Fibroblast of lung (primary cell): ENCODE results near the gene INPP4A. TPM values are rescaled to one million over a fixed set of nuclear protein-coding genes. Genes with fewer than 3 reads are reported as not detected.

Experiments used
- DNase-seq, 2 donors: peaks; one replicate each; pipeline versions ENCODE4 v3.0.0 to v3.0.0-alpha.2; 2010; ENCODE audit warnings: low read depth in 2 of 2
- H2AFZ ChIP-seq: 2 replicates; pipeline ENCODE4 v1.5.1; 2012; ENCODE audit warnings: low read length, control low read depth, inconsistent platforms
- H3K27ac ChIP-seq: 2 replicates; pipeline ENCODE4 v1.5.1; 2011; ENCODE audit warnings: low read length, control low read depth; ENCODE audit not compliant: insufficient read depth
- H3K27me3 ChIP-seq: 2 replicates; pipeline ENCODE4 v1.5.1; 2011; ENCODE audit warnings: mild to moderate bottlenecking, low read length; ENCODE audit not compliant: control insufficient read depth, insufficient read depth
- H3K36me3 ChIP-seq: 2 replicates; pipeline ENCODE4 v1.5.1; 2011; ENCODE audit warnings: low read length; ENCODE audit not compliant: control insufficient read depth, insufficient read depth
- H3K4me1 ChIP-seq: 2 replicates; pipeline ENCODE4 v1.5.1; 2011; ENCODE audit warnings: low read length; ENCODE audit not compliant: control insufficient read depth, insufficient read depth; ENCODE audit errors: extremely low read depth
- H3K4me2 ChIP-seq: 2 replicates; pipeline ENCODE4 v1.5.1; 2011; ENCODE audit warnings: low read length, control low read depth; ENCODE audit not compliant: insufficient read depth; ENCODE audit errors: extremely low read depth
- H3K4me3 ChIP-seq, 4 experiments: fragments of 200-600 bp in 1 of 4; sonication (generic) in 1 of 4; replicated peaks in 1 of 4; 2 replicates each; pipeline ENCODE4 v1.5.1; 2011 to 2016; ENCODE audit warnings: low read length in 4 of 4, low read depth in 3 of 4, mild to moderate bottlenecking in 3 of 4, control low read depth in 2 of 4, inconsistent platforms in 1 of 4, mixed read lengths in 1 of 4; ENCODE audit not compliant: insufficient read depth in 1 of 4; ENCODE audit errors: control extremely low read depth in 1 of 4
- H3K79me2 ChIP-seq: 2 replicates; pipeline ENCODE4 v1.5.1; 2012; ENCODE audit warnings: mild to moderate bottlenecking, low read length, inconsistent platforms; ENCODE audit not compliant: control insufficient read depth, insufficient read depth
- H3K9ac ChIP-seq: 2 replicates; pipeline ENCODE4 v1.5.1; 2011; ENCODE audit warnings: mild to moderate bottlenecking, low read length, control low read depth; ENCODE audit not compliant: insufficient read depth
- H3K9me3 ChIP-seq: 2 replicates; pipeline ENCODE4 v1.5.1; 2012; ENCODE audit warnings: low read depth, low read length; ENCODE audit not compliant: control insufficient read depth, insufficient read depth
- H4K20me1 ChIP-seq: 2 replicates; pipeline ENCODE4 v1.5.1; 2011; ENCODE audit warnings: low read length; ENCODE audit not compliant: control insufficient read depth, insufficient read depth; ENCODE audit errors: extremely low read depth
- CTCF ChIP-seq, 2 donors: IDR thresholded peaks in 1 of 2; conservative IDR thresholded peaks in 1 of 2; 1 replicate in 1 of 2; 2 replicates in 1 of 2; pipeline ENCODE4 v1.5.1; 2011 to 2012; ENCODE audit warnings: low read length in 2 of 2, control low read depth in 1 of 2, inconsistent platforms in 1 of 2, low read depth in 1 of 2, mild to moderate bottlenecking in 1 of 2
- EZH2 ChIP-seq: IDR thresholded peaks from 2 replicates; pipeline ENCODE4 v1.5.1; 2012; ENCODE audit warnings: low read length, control low read depth, mild to moderate bottlenecking; ENCODE audit errors: missing control alignments
- polyA plus RNA-seq, 2 donors: library from polyadenylated mRNA; depleted of rRNA in 1 of 2; stranded (reverse) in 1 of 2; unstranded in 1 of 2; fragments of >200 nt; gene quantifications; 2 replicates each; pipeline ENCODE4 v1.2.1, GENCODE V29; 2011 to 2012; ENCODE audit warnings: missing spikeins in 1 of 2
- total RNA-seq: library from RNA; depleted of rRNA; stranded (reverse); fragments of >200 nt; gene quantifications from 2 replicates; pipeline ENCODE4 v1.2.1, GENCODE V29; 2014

INPP4A gene
- total and polyA plus RNA-seq, 2 donors (not counting 1 experiment from before 2014, with no cell fraction given): 10.2 to 26.1 TPM

DNA sequence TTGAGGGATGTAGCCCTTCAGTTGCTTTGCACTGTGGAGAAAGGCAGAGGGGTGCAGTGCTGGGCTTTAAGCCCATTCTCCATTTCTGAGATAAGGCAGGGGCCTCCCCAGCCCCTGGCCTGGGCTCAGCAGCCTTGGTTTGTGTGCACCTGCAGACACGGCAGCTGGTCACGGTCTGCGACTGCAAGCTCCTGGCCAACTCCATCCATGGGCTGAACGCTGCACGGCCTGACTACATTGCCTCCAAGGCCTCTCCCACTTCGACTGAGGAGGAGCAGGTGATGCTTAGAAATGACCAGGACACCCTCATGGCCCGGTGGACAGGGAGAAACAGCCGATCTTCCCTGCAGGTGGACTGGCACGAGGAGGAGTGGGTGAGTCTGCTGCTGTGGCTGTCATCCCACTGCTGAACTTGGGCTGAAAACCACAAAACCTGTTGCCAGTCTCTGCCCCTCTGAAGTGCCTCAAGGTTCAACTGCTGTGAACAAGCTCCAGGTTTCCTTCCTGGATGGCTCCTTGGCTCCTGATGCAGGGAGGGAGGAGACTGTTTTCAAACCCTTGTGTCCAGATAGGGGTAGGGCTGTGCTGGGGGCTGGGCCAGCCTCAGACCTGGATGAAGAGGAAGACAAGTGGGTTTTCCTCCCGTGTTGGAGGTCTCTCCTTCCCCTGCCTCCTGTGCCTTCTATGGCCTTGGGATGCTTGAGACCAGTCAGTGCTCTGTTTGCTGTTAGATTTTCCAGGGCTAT, 109.6 kb downstream of the INPP4A start:
- Histone ChIP-seq H3K36me3 (no peaks in the 10 kb centered on the region), H3K9ac (no peak overlapping the region), H3K4me3 (no peak overlapping the region), H3K27ac (no peak overlapping the region), H3K27me3 (no peaks in the 10 kb centered on the region), H3K4me2 (no peak overlapping the region), H3K79me2 (no peaks in the 10 kb centered on the region), H3K9me3 (no peaks in the 10 kb centered on the region), H3K4me1 (peaks cover 1% of the 10 kb centered on the region), H2AFZ (no peak overlapping the region), H4K20me1 (no peaks in the 10 kb centered on the region)
- DNase-seq: no peak
- TF ChIP-seq CTCF (conservative IDR thresholded peaks at IDR 0.05 in 1 of 2, IDR thresholded peaks at IDR 0.05 in 1 of 2; ENCODE audit: low read depth in 1 of 2, low read length in 2 of 2) (no peak), EZH2 (no peak)

DNA sequence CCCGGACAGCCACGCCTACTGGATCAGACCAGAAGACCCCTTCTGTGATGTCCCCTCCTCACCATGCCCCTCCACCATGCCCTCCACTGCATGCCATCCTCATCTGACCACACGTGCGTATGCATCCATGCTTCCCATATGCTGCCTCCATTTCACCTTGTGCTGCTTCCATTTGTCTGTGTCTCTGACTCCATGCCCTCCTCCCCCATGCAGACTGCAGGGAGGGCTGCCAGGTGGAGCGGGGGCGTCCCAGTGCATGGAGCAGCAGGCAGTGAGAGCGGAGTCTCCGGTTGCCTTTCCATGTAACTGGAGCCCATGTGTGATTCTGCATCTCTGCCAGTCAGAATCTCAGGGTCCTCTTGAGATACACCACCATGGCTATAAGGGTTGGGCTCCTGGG, 111.0 kb downstream of the INPP4A start:
- TF ChIP-seq CTCF (conservative IDR thresholded peaks at IDR 0.05 in 1 of 2, IDR thresholded peaks at IDR 0.05 in 1 of 2; ENCODE audit: low read depth in 1 of 2, low read length in 2 of 2) (no peak), EZH2 (no peak)
- H4K20me1 ChIP-seq: no peaks in the 10 kb centered on the region
- DNase-seq: no peak
- no peaks in the 10 kb centered on the region for H3K27me3 ChIP-seq
- no peak overlapping the region for H3K9ac ChIP-seq
- no peak overlapping the region for H3K27ac ChIP-seq
- H3K4me1 ChIP-seq: peaks cover 7% of the 10 kb centered on the region
- no peak overlapping the region for H3K4me3 ChIP-seq
- no peaks in the 10 kb centered on the region for H3K79me2 ChIP-seq
- no peaks in the 10 kb centered on the region for H3K9me3 ChIP-seq
- no peaks in the 10 kb centered on the region for H3K36me3 ChIP-seq
- no peak overlapping the region for H3K4me2 ChIP-seq
- H2AFZ ChIP-seq: no peak overlapping the region

- H3K27me3 ChIP-seq: no peaks in the 10 kb centered on the region
- H3K9me3 ChIP-seq: no peaks in the 10 kb centered on the region
- no peak overlapping the region for H3K9ac ChIP-seq
- H3K4me3 ChIP-seq: no peak overlapping the region
- no peaks in the 10 kb centered on the region for H3K36me3 ChIP-seq
- DNase-seq: no peak
- no peaks in the 10 kb centered on the region for H3K79me2 ChIP-seq
- TF ChIP-seq CTCF (conservative IDR thresholded peaks at IDR 0.05 in 1 of 2, IDR thresholded peaks at IDR 0.05 in 1 of 2; ENCODE audit: low read depth in 1 of 2, low read length in 2 of 2) (no peak), EZH2 (no peak)
- no peak overlapping the region for H3K27ac ChIP-seq
- H2AFZ ChIP-seq: no peak overlapping the region
- no peak overlapping the region for H3K4me2 ChIP-seq
- H3K4me1 ChIP-seq: peaks cover 8% of the 10 kb centered on the region
- no peaks in the 10 kb centered on the region for H4K20me1 ChIP-seq
Observed at GRCh38 chr2:98556344-98557033, 111.8 kb downstream of the INPP4A start.
